Glomerular visceral epithelial cell (primary cell): Measurements from ENCODE around the gene CALHM5.
"Not testable (repeated sequence)": the region's sequence is repeated elsewhere in the genome, so short reads cannot be mapped to it uniquely, and the experiment has no call there.

ENCODE experiments used
- DNase-seq: peaks from one replicate; pipeline ENCODE4 v3.0.0-alpha.2; 2016; ENCODE audit errors: extremely low spot score

Gene CALHM5, protein sequence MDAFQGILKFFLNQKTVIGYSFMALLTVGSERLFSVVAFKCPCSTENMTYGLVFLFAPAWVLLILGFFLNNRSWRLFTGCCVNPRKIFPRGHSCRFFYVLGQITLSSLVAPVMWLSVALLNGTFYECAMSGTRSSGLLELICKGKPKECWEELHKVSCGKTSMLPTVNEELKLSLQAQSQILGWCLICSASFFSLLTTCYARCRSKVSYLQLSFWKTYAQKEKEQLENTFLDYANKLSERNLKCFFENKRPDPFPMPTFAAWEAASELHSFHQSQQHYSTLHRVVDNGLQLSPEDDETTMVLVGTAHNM

DNA sequence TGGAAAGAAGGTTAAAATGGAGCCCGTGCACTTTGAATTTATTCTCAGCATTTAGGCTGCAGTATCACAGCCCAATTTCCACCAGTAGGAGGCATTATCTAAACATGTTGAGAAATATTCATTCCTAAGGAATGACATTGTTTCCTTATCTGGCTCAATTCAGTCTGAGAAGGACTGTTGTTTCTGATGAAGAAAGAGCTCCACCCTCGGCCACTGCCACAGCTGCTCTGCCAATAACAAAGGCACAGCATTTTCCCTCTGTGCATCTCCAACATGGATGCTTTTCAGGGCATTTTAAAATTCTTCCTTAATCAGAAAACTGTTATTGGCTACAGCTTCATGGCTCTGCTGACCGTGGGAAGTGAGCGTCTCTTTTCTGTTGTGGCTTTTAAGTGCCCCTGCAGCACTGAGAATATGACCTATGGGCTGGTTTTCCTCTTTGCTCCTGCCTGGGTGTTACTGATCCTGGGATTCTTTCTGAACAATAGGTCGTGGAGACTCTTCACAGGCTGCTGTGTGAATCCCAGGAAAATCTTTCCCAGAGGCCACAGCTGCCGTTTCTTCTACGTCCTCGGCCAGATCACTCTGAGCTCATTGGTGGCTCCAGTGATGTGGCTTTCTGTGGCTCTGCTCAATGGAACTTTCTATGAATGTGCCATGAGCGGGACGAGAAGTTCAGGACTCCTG lies at the start of gene CALHM5:
Gene CALHM5, plus strand, starts transcription at position 216 of the 687 bp plus-strand sequence. Its CDS starts 58 bp downstream, at position 274.
- peak; percentile 47 for DNase-seq

DNA sequence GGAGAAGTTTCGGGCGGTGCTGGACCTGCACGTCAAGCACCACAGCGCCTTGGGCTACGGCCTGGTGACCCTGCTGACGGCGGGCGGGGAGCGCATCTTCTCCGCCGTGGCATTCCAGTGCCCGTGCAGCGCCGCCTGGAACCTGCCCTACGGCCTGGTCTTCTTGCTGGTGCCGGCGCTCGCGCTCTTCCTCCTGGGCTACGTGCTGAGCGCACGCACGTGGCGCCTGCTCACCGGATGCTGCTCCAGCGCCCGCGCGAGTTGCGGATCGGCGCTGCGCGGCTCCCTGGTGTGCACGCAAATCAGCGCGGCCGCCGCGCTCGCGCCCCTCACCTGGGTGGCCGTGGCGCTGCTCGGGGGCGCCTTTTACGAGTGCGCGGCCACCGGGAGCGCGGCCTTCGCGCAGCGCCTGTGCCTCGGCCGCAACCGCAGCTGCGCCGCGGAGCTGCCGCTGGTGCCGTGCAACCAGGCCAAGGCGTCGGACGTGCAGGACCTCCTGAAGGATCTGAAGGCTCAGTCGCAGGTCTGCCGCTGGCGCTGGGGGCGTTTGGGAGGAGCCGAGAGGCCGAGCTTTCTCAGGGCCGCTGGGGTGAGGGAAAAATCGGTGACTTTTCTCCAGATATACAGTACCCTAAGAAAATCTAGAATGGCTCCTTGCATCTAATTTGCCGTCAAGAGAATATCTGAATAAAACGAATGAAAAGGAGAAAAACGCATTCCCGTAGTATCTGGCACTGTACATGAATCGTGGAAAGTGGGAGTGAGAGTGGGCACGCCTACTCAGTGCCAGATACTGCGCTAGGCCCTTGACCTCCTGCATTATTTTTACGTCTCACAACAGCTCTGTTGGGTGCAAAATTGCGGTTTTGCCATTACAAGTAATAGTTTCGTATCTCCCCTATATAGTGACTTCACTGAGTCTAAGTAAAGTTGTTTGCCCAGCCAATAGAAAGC lies 49.2 kb upstream of the CALHM5 start:
- DNase-seq = peak; percentile 62

DNA sequence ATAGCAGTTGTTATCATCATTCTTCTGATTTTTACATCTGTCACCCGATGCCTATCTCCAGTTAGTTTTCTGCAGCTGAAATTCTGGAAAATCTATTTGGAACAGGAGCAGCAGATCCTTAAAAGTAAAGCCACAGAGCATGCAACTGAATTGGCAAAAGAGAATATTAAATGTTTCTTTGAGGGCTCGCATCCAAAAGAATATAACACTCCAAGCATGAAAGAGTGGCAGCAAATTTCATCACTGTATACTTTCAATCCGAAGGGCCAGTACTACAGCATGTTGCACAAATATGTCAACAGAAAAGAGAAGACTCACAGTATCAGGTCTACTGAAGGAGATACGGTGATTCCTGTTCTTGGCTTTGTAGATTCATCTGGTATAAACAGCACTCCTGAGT lies 48.1 kb upstream of the CALHM5 start:
- no peak for DNase-seq

DNA sequence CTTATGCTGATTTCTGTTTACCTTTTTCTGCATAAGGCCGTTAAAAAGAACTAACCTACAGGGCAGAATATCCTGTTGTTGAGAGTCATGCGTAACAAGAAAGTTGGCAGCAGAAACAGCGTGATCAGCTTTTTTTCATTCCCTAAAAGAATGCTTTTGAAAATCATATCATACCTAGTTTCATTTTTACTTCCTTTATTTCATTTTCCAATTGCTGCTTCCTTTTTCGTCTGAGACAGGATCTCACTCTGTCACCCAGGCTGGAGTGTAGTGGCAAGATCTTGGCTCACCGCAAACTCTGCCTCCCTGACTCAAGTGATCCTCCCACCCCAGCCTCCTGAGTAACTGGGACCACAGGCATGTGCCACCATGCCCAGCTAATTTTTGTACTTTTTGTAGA lies 46.2 kb upstream of the CALHM5 start:
- DNase-seq = no peak

DNA sequence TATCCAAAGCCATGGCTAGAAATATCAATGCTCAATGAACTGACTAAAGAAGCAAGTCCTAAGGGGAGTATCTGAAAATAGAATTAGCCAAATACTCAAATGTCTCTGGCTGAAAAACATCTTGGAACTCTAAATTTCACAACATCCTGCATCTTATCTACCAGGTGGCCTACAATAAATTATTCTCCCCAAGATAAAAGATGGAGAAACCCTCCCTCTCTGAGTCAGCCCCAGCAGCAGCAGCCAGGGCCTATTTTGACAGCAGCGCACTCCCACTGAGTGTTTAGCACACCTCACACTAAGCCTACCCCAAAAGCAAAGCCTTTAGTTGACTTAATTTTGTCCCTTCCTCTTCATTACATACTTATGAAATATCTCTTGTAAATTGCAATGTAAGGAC lies 44.3 kb upstream of the CALHM5 start:
- no peak for DNase-seq

DNA sequence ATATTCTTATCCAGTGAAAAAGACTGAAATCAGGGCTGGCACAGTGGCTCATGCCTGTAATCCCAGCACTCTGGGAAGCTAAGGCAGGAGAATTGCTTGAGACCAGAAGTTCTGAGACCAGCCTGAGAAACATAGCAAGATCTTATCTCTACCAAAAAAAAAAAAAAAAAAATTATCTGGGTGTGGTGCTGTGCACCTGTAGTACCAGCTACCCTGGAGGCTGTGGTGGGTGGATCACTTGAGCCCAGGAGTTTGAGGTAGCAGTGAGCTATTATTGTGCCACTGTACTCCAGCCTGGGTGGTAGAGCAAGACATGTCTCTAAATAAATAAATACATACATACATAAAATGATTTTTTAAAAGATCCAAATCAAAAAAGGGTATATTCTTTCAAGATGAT lies 43.9 kb upstream of the CALHM5 start:
- no peak for DNase-seq

DNA sequence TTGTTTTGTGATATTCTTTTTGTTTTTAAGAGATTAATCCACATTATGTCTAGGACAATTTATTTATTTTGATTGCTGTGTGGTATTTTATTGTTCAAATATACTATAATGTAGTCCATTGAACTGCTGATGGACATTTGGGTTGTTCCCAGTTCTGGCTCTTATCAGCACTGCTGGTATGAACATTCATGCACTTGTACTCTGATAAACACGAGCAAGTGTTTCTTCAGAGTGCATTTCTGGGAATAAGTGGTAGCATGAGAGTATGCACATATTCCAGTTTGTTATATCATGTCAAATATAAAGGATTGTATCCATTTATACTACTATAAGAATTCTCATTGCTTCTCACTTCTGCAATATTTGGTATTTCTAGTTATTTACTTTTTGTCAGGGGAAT lies 43.1 kb upstream of the CALHM5 start:
- DNase-seq = no peak

DNA sequence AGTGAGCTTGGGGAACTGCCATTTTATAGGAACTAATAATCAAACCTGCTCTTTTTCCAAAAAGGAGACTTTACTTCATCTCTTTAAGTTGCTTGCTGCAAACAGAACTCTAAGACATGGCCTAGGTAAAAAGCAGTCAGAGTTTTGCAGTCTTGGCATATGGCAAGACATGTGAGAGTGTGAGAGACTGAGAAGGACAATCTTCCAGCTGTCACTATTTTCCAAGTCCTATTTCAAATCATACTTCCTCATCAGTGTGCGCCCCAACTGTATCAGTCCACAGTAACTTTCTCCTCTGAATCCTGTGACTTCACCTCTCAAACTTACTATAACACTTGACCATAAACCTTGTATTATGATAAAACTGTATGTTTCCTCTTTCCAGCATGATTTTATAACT lies 39.9 kb upstream of the CALHM5 start:
- no peak for DNase-seq

DNA sequence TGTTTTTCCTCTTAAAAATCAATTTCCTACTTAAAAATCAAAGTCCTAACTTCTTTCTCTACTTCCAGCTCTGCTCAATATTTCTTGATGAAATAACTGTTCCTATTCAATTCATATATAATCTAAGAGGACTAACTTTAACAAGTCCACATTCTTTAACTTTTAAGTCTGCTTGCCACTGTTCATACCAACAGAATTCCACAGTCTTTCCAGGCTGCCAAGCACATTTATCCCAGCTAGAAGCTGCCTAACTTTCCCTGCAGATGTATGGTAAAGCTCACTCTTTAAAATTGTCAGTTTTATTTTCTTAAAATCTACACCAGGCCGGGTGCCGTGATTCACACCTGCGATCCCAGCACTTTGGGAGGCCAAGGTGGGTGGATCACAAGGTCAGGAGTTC lies 38.7 kb upstream of the CALHM5 start:
- no peak for DNase-seq

DNA sequence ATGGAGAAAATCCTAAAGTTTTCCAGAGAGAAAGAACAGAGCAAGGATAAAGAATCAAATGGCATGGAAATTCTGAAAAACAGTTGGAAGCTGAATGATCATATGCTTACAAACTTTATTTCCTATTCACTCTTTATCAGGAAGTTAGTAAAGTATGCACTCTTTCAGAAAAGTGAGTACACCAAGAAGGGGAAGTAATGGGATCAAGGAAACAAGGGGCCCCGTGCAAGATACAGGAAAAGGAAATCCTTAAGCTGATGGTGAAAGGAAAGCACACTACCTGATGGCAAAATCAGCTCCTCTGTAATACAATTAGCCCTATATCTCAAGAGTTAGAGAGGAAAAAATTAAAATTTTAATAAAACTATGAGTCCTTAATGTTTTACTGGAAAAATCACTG lies 36.3 kb upstream of the CALHM5 start:
- DNase-seq = no peak

DNA sequence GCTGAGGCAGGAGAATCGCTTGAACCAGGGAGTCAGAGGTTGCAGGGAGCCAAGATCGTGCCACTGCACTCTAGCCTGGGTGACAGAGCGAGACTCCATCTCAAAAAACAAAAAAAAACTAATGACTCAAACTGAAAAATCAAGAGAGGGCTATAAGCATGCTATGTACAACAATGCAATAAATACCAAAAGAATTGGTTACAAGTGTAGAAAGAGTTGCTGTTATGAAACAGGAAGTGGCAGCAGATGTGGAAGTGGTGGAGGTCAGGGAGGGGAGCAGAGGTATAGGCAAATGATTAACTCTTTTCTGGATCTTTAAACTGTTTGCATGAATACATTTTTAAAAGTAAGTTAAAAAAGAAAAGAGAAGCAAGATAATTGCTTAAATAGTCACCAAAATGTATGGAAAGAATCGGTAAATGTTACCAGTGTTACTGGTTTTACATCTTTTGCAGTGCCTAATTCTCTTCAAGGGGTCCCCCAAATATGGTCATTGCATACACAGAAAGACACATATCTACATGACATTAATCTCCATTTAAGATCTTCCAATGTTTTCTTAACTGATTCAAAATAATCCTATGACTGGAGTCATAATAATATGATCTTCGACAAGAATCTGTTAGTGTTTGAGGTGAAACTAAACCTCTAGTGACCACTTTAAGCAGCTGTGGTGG lies 35.3 kb upstream of the CALHM5 start:
- DNase-seq = peak; percentile 24

DNA sequence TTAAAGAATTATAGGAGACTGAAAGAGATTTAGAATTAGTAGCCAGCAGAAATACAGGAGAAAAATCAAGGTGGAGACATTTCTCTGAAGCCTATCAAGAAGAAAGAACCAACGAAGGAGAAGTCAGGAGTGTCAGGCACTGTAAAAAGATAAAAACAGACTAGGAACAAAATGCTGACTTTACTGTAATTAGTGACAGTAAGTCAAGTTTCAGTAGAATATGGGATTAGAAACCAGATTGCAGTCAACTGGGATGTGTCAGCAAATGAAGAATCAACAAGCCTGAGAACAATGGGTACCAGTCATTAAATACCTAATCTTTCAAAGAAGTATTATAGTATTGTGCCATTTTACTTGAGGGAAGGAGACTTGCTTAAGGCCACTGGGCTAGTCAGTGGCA lies 28.7 kb upstream of the CALHM5 start:
- DNase-seq = no peak

DNA sequence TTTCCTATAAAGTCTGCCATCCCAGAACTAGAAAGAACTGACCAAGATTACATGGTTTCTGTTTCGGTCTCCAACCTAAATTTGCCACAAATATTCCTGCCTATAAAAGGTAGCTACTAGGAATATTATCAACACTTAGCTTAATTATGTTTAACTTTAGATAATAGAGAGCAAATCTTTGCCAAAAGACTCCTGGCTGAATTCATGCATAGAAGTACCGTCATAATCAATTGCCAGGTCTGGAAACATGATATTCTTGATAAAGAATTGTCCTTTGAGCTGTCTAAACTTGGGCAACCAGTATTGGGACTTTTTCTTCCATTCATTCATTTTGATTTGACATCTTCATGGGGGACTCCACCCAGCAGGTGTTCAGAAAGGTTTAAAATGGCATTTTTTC lies 27.8 kb upstream of the CALHM5 start:
- DNase-seq = no peak

DNA sequence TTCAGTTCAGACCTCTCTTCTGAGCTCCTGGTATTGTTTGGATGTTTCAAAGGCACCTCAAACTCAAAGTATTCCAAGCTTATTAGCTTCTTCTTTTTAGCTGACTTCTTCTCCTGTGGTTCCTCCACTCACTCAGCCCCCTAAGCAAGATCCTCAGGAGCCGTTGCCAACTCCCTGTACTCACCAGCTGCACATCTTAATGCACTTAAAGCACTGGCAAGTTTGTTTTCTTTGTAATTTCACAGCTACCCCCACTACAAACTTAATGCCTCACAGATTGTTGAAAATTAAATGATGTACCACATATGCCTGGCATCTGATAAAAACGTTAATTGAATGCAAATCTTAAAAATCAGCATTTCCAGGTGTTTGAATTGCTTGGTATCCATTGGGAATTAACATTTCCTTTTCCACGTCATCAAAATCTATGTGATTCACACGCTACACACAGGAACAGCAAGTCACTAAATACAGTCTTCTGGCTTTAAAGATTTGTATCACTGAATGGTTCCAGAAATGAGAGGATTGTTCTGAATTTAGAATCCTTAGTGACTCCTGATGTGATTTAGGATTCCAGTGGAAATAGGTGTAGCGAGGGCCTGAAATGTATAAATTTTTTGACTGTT lies 25.8 kb upstream of the CALHM5 start:
- DNase-seq = no peak

DNA sequence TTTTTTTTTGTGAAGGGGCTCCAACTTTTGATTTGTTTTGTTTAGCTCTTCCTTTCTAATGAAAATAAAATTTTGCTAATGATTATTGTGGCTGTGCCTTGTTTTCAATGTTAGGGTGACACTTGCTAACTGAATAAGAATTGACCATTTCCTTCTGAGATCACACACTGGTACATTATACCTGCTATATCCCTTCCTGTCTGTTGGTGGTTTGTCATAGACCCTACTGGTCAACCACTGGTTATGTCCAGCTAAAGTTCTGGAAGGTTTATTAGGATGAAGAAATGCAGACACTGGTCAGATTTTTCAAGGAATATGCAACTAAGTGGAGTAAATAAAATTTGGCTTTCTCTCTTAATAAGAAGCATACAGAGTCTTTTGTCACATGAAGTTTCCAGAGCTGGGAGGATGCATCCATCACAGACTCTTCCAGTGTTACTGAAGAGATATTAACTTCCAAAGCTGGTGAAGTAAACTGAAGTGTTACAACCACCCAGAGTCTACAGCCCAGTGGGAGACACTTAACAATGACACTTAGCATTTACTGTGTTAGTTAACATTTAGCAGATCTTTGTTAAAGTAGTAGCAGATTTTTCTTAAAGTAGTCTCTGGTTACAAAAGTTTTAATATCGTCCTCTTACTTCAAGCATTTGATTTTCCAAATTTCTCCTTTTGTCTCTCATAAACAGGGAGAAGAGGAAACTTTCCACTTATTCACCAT lies 19.7 kb upstream of the CALHM5 start:
- no peak for DNase-seq

DNA sequence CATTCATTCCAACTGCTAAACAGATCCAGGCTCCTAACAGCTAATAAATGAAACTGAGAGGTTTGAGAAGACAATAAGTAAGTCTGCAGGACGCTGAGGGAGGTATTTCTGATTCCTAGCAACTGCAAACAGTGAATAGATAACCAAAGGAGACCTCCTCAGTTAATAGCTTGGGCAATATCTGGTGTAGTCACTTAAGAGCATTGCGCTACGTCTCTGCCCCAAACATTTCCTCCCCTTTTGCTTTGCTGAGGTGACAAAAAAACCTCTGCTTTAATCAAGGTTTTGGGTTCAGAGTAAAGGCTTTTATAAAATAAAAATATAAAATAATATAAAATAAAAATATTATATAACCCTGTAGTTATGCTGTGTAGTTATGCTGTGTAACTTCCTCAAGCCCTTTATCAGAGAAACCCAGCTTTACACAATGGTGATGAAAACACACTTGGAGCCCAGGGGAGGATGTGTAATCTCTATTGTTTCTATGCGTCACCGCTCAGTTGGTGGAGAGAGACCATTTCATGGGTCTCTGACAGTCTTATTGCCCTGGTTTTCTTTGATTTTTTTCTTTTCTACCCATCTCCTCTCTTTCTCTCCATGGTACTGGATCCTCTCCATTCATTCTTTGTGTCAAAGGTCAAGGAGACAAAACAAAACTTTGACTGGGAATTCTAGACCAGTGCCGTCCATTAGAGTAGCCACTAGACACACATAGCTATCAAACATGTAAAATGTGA lies 18.9 kb upstream of the CALHM5 start:
- DNase-seq = no peak

DNA sequence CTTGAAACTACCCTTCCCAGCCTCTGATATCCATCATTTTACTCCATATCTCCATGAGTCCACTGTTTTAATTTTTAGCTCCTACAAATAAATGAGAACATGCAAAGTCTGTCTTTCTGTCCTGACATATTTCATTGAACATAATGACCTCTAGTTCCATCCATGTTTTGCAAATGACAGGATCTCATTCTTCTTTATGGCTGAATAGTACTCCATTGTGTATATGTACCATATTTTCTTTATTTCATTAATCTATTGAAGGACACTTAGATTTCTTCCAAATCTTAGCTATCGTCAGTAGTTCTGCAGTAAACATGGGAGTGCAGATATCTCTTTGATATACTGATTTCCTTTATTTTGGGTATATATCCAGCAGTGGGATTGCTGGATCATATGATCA lies 16.3 kb upstream of the CALHM5 start:
- DNase-seq = not testable (repeated sequence)

DNA sequence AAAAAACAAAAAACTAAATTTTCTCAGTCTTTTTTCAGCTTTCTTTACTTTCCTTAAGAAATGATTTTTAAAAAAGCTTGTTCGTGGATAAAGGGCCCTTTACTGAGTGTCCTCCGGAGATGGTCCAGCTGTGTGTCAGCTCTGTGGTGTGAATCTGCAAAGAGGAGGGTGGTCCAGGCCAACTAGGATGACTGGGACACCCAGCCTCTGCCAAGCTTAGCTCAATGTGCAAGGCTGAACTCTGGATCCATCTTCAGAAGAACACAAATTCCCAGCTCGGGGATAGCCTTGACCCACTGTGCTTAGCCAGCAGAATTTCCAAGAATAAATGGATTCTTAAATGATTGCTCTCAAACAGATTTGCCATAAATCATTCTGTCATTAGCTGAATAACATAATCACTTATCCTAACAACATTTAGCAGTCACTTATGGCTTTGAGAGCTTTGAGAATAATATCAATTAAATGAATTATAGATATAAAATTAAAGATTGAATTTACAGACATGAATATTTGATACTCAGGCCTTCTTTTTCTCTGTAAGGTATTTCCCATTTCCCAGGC lies 14.2 kb upstream of the CALHM5 start:
- DNase-seq = no peak

DNA sequence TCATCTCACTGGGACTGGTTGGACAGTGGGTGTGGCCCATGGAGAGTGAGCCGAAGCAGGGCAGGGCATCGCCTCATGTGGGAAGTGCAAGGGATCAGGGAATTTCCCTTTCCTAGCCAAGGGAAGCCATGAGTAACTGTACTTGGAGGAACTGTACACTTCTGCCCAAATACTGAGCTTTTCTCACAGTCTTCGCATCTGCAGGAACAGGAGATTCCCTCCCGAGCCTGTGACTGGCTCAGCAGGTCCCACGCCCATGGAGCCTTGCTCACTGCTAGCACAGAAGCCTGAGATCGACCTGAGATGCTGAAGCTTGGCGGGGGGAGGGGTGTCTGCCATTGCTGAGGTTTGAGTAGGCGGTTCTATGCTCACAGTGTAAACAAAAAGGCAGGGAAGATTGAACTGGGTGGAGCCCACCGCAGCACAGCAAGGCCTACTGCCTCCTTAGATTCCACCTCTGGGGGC lies 10.4 kb upstream of the CALHM5 start:
- DNase-seq = peak; percentile 15

DNA sequence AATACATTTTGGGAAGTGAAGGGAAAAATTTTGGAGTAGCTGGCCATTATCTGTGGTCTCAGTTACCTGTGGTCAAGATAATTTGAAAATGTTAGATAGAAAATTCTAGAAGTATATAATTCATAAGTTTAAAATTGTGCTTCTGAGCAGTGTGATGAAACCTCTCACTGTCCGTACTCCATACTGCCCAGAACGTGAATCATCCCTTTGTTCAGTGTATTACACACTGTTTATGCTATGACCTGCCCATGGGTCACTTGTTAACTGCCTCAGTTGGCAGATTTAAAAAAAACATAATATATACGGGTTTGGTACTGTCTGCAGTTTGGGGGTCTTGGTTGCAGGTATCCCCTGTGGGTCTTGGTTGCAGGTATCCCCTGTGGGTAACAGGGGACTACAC lies 4.1 kb upstream of the CALHM5 start:
- DNase-seq = no peak
